ACHN (cell line): Measurements from ENCODE around the gene VTN.

ENCODE experiments used
- DNase-seq: peaks from one replicate; pipeline ENCODE4 v3.0.0-alpha.2; 2015
- in situ Hi-C: cut with HindIII; loops from 2 replicates; pipeline ENCODE4 v1.10.0; 2017; ENCODE audit warnings: low sequenced_read_pairs, low pct_ligation_motif_present, low pct_unique_long_range_greater_than_20kb

The VTN gene, protein sequence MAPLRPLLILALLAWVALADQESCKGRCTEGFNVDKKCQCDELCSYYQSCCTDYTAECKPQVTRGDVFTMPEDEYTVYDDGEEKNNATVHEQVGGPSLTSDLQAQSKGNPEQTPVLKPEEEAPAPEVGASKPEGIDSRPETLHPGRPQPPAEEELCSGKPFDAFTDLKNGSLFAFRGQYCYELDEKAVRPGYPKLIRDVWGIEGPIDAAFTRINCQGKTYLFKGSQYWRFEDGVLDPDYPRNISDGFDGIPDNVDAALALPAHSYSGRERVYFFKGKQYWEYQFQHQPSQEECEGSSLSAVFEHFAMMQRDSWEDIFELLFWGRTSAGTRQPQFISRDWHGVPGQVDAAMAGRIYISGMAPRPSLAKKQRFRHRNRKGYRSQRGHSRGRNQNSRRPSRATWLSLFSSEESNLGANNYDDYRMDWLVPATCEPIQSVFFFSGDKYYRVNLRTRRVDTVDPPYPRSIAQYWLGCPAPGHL

DNA sequence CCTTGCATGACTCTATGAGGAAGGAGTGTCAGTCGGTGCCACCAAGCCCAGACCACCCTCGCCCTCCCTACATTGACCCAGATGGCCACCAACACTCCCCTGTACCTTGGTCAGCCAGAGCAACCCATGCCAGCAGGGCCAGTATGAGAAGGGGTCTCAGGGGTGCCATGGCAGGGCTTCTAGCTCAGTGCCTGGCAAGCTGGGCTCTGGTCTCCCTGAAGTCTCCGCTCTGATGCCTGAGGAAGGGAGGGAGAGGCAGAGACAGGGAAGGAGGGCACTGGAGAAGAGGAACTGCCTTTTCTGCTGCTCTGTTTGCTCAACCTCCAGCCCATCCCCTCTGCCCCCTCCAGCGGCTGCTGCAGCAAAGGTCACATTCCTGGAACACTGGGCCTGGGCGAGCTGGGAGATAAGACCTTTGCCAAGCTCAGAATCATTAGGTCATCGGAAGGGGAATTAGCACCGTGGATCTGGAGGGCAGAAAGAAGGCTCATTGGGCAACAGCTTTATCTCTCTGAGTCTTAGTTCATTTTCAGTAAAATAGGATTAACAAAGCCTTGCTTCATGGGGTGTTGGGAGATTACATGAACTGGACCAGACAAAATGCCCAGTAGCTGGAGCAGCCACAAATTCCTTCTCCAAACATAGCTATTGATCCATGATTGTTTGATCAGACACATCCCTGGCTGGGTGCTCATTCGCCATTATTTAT is at the start of gene VTN:
TSS of gene VTN (minus strand) at position 273 of the 709 bp plus-strand sequence. CDS start at position 169, 104 bp downstream.
- in situ Hi-C loops = no loop called here
- DNase-seq = peak; percentile 83

DNA sequence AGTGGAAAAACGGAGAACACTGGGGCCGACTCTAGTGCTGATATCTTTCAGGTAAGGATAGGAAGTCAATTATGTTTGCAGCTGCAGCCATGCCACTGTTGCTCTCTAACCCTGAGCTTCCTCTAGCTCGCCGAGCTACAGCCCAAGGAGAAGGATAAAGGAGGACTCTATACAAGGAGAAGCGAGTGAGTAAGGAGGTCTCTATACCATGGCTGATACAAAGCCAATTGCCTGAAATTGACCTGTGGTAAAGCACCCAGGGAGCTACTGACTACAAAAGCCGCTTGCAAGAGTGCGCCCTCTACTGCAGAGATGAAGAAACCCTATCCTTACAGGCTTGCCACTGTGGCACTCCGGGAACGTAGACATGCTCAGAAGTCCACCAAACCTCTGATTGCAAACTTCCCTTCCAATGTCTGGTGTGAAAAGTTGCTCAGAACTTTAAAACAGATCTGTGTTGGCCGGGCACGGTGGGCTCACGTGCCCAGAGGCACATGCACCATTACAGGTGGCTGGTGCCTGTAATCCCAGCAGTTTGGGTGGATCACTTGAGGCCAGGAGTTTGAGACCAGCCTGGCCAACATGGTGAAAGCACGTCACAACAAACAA is 46.7 kb upstream of the VTN start:
- peak; percentile 68 for DNase-seq
- in situ Hi-C loops = no loop called here

DNA sequence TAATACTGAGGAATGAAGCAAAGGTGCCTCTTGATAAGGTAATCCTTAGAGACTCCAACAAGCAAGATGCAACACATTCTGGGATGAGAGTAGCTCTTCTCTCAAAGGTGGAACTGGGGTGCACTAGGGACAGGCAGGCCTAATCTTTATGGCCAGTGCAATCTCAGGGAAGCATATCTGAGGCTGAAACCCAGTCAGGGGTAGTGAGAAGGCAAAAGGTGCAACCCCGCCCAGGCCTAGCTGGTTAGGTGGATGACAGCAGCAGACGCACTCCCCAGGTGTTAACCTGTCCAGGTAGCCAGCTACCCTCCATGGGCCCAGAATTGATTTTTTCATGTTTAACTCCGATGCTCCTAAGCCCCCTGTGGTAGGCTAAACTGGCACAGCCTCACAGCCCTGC is 45.8 kb upstream of the VTN start:
- in situ Hi-C loops = no loop called here
- no peak for DNase-seq

DNA sequence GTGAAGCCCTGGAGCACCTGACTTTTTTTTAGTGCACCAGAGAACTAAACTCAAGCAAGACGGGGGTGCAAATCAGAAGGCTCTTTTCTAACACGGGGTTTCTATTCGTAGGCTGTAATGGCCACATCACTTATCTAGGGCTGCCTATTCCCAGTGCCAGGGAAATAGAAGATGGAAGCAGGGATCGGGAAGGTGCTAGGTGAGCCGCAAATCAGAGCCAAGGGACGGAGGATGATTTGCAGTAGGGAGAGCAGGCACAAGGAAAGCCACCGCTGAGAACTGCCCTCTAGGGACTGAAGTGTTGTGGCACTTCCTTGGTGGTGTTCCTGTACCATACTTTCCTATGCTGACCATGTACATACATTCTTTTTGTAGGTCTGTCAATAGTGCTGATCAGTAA is 43.7 kb upstream of the VTN start:
- in situ Hi-C loops = no loop called here
- no peak for DNase-seq

DNA sequence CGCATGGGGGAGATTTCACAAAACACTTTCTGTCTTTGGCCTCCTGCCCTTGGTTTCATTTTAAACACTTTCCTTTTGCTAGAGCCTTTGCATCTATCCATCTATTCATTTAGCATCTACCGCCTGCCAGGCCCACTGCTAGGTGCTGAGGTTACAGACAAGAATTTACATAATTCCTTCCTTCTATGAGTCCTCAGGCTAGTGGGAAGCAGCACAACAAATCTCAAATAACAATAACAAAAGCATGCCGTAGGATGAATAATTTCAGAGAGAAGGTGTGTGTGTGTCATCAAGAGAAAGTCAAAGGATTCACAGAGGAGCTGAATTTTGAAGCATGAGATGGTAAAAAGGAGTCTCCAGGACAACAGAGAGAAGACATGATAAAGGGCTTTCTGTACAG is 42.0 kb upstream of the VTN start:
- in situ Hi-C loops = no loop called here

DNA sequence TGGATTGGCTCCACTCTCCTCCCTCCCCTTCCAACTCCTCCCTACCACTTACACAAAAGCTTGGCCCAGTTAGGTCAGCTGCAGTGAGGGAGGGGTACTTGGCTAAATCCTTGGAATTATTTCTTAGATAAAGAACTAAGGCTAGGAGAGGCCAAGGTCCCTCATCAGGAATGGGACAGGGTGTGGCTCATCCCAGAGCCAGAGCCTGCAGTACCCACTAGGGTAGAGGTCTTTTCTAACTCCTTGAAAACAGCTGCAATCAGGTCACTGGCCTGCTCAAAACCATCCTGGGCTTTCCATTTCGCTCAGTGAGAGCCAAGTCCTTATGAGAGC is 37.8 kb upstream of the VTN start:
- DNase-seq = no peak
- in situ Hi-C loops = no loop called here

More for the DNA sequence above, 42.0 kb upstream of the VTN start:
- no peak for DNase-seq

DNA sequence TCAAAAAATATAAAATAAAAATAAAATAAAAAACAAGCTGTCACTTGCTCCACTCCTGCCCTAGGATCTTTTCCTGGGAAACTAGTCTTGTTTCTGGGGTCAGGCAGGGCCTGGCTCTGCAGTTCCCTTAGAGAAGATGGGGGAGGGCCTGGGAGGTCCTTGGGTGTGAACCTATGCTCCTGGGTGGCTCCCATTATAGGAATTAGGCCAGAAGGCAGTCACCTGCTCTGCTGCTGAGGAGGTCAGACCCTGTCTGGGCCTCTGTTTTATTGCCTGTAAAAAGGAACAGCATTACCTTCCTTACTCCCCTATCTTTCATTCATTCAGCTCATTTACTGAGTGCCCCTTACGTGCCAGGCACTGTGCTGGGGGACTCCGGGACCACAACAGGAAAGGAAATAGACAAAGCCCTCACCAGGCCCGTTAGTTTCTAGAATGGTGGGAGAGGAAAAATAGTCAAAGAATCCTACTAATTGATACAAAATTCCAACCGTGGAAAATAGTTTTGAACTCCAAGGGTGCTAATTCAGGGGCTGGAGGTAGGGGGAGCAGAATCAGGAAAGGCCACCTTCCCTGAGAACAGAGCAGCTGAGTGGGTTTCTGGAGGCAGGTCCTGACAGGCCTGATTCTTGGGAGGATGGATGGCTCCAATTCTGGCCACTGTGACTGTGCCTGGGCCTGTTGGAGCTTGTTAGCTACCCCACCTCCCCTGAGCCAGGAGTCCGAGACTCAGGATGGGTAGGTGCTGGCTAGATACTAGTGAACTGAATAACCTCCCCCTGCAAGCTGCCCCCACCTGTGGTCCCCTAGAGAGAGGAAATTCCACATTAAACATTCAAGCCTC is 37.2 kb upstream of the VTN start:
- in situ Hi-C loops = no loop called here
- no peak for DNase-seq

DNA sequence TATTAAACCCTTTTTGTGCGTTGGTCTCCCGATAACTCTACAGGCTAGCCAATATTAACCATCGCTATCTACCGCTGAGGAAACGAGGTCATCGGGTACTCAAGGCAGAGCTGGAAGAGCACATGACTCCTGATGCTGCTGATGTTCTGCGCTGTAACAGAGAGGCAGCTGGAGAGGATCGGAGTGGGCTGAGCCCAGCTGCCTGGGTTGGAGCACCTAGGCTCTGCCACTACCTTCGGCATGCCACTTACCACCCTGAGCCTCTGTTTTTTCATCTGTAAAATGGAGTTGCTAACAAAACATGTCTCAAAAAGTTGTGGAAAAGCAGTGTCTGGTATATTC is 36.3 kb upstream of the VTN start:
- peak; percentile 24 for DNase-seq
- in situ Hi-C loops = no loop called here

DNA sequence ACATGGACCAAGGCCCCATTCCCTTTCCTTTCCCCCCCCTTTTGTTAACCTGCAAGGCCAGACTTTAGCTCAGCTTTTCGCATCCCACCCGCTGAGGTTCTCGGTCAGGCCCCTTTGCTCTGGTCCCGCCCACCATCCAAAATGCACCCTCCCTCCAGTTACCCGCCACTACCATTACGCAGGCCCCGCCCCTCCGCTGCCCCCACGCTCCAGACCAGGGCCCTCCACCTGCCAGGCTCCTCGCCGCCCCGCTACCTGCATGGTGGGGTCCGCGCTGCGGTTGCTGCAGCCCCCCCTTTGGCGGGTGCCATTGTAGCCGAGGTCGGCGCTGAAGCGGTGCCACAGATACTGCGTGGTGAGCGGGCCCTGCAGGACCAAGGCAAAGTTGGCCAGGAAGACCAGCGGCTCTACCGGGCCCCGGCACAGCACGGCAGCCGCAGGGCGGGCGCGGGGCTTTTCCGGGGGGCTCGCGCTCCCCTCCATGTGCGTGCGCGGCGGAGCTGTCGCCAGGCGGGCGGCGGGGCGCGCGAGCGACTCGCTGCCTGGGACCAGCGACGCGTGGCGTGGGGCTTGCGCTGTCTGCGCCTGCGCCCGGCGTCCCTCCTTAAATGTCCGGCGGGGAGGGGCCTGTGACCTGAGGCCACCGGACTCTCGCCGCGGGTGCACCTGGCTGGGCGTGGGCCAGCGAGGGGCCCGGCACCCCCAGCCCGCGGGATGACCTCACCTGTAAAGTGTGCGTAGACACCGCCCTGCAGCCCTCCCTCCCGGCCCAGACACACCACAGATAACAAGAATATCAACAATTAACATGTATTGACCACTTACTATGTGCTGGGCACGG is 35.7 kb upstream of the VTN start, which contains the start of gene SLC46A1:
TSS of gene SLC46A1 (minus strand) at position 581 of the 841 bp plus-strand sequence. CDS start at position 483, 98 bp downstream.
- peak; percentile 53 for DNase-seq
- in situ Hi-C loops = no loop called here

DNA sequence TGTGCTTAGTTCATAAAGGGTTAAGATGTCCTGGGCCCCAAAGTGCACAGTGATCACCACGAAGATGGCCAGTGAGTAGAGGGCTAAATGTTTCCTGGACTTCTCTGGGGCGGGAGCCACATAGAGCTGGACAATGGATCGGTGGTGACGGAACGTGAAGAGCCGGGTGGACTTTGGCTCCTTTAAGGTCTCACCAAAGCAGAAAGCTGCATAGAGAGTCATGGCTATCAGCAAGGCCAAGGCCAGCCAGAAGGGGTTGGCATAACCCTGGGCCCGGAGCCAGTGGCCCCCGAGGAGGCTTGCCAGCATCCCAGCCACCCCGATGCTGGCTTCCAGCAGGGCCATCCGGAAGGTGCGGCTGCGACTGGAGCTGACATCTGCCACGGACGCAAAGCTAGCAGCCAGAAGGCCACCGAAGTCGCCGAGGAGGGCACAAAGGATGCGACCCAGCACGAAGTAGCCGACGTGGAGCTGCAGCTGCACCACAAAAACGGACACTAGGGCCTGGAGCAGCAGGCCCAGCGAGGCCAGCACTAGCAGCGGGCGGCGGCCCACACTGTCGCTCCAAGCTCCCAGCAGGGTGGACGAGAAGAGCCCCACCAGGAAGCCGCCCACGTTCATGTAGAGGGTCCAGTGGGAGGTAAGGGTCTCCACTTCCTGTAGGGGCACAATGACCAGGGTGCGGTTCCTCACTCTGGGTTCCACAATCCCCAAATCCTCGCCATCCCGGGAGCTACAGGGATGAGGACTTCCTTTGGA is 34.9 kb upstream of the VTN start:
- in situ Hi-C loops = no loop called here
- no peak for DNase-seq

DNA sequence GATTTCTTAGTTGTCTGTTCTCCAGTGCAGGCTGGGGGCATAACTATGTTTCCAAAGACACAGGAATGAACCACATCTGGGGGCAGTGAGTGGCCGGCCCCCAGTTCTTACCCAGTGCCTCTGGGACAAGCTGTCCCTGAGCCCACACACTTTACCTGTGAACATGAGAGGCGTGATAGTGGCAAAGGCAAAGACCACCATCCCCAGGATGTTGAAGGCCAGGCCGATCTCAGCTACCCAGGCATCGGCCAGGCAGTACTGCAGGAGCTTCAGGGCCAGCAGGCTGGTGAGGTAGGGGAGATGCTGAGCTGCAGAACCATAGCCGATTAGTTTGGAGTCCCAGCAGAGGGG is 34.3 kb upstream of the VTN start:
- DNase-seq = no peak
- in situ Hi-C loops = no loop called here

DNA sequence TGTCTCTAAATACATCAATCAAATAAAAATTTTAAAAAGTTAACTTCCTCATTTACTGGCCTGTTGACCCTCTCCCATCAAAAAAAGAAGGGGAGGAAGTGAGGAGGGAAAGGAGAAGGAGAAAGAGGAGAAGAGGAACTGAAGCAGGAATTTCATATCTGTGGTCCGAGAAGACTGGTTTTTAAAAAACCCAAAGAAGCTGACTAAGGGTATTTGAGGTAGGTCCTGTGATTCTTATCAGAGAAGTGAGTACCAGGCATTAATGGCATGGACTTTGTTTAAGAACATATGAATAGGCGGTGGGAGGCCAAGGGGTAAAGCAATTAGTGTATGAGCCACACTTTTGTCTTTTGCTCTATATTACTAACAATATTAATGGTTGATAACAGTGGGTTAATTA is 33.9 kb upstream of the VTN start:
- no peak for DNase-seq
- in situ Hi-C loops = no loop called here

DNA sequence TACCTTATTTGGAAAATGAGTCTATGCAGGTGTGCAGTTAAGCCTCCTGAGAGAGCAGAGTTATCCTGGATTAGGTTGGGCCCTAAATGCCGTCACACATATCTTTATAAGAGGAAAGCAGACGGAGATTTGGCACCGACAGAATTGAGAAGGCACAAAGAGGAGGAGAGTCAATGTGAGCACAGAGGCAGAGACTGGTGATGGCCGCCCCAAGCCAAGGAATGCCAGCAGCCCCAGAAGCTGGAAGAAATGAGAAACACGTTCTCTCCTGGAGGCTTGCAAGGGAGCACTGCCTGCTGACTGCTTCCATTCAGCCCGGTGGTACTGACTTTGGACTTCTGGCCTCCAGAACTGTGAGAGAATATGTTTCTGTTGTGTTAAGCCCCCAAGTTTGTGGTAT is 32.7 kb upstream of the VTN start:
- in situ Hi-C loops = no loop called here
- DNase-seq = no peak

DNA sequence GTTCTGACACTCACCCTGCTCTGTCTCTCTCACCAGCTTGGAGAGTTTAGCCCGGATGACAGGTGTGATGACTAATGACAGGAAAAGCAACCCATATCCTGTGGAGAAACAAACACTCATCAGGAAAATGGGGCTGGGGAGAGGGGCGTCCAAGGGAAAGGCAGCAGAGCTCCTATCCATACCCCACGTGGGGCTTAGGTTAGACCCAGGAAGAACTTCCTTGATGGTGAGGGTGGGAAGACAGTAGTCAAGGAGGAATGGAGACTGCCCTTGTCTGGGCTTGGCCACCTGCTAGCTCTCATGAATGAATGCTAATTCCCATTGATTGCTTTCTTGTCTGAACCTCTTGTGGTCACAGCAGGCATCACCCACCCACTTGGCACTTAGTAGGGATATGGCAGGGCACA is 32.1 kb upstream of the VTN start:
- in situ Hi-C loops = no loop called here

DNA sequence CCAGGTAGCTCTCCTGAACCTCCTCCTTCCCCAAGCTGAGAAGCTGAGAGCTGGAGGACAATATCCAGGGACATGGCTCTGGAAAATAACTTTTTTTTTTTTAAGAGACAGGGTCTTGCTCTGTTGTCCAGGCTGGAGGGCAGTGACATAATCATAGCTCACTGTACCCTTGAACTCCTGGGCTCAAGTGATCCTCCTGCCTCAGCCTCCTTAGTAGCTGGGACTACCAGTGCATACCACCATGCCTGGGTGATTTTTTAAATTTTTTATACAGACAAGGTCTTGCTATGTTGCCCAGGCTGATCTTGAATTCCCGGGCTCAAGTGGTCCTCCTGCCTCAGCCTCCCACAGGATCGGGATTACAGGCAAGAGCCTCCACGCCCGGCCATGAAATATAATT is 29.7 kb upstream of the VTN start:
- in situ Hi-C loops = no loop called here

More for the DNA sequence above, 32.1 kb upstream of the VTN start:
- DNase-seq = no peak

DNA sequence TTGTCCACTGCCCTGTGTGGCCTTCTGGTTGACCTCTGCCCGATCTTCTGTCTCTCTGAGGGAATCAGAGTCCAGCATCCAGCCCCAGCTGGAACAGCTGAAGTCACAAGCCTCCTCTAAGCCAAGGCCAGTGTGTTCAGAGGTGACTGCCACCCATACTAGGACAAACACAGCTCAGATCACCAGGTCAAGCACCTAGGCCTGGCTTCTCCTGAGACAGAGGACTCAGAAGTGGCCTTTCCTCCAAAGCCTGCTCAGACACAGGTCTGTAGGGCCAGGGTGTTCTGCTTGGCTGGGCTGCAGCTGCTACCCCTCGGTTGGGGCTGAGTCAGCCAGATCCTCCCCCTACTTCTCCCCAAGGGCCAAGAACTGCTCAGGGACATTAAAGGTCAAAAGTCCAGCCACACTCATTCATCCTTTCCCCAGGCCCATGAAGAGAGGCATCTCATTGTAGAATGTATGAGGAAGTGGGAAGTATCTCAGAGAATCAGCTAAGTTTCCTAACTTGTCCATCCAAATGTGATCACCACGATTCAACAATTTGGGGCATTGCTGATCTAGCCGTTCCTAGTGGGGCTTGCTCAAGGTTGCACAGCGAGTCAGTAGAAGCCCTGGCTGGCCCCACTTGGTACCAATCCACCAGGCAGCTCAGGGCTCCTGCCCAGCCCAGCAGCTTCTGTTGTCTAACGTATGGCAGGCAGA is 28.3 kb upstream of the VTN start:
- DNase-seq = peak; percentile 84
- in situ Hi-C loops = no loop called here

More for the DNA sequence above, 29.7 kb upstream of the VTN start:
- no peak for DNase-seq
